ENCODE results near the gene CNTF. TPM values are rescaled to one million over a fixed set of nuclear protein-coding genes. Genes with fewer than 3 reads are reported as not detected.

The CNTF gene
- total and polyA plus RNA-seq, 2 of the 4 experiments (the other 2 are of a cell fraction), result 1.2 to 2.3 TPM

DNA sequence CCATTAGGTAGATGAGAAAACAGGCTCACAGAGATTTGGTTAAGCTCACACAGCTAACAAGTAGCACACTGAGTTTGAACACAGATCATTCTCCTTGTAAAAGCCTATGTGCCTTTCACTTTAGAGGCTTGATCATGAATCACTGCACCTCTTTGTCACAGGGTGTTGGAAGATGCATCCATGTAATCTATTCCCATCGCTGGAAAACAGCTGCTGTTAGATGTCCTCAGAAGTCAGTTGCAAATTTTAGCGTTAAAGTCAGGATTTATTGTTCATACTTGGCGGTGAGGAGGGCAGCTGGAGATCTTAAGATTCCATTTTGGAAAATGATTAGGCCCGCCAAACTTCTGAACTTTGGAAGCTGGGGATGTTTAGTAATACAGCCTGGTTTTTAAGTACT, 2.6 kb downstream of the CNTF start:
- no peak overlapping the region for H3K4me2 ChIP-seq (ENCODE audit: low read depth, low read length)
- intact Hi-C loops (cut with micrococcal nuclease), result no loop called here
- CTCF ChIA-PET, result no interaction called here

More for the DNA sequence above, 2.6 kb downstream of the CNTF start:
- POLR2A ChIA-PET (ENCODE audit: unreplicated experiment), result no interaction called here
- peak overlapping the region; percentile 15; the same call in 1 of the 2 replicates for H3K14ac ChIP-seq (replicated peaks; ENCODE audit: low read depth, low read length)
- H3K36me3 ChIP-seq (ENCODE audit: control insufficient read depth, insufficient read depth, low read length), result peaks cover 9% of the 10 kb centered on the region
- BruUV-seq (replicated peaks), result no TSS peak
- 0 out of 2 replicates have a peak overlapping the region, but pooled peaks have one; percentile 30 for H2BK20ac ChIP-seq (ENCODE audit: low read depth, low read length)
- H2BK120ac ChIP-seq (ENCODE audit: low read depth, low read length), result 0 out of 2 replicates have a peak overlapping the region, but pooled peaks have one; percentile 30
- peak overlapping the region; percentile 51; the same call in 1 of the 2 replicates for H3K23ac ChIP-seq (ENCODE audit: low read depth, low read length)
- no peak overlapping the region for H3K27ac ChIP-seq (ENCODE audit: insufficient read depth, low read length)
- H2BK5ac ChIP-seq (ENCODE audit: low read depth, low read length, poor library complexity, severe bottlenecking), result peak overlapping the region; percentile 97
- DNase-seq (peak; percentile 4), ATAC-seq (ENCODE audit: low read depth) (no peak)
- H3K4me1 ChIP-seq (ENCODE audit: control insufficient read depth, insufficient read depth, low read length), result peaks cover 22% of the 10 kb centered on the region
- dilution Hi-C loops (cut with HindIII; ENCODE audit: low sequenced_read_pairs, unreplicated experiment), result no loop called here
- H4K5ac ChIP-seq (ENCODE audit: low read depth, low read length), result peak overlapping the region; percentile 3; the same call in 1 of the 2 replicates
- H2AK9ac ChIP-seq (replicated peaks; ENCODE audit: low read depth, low read length, poor library complexity), result no peak overlapping the region
- 80% methylated on average over 1 of the region's 4 CpGs; no CpG with 5 or more reads in 1 of the 2 experiments for WGBS, 2 experiments (ENCODE audit: extremely low coverage in 2 of 2, insufficient read length in 1 of 2)
- H3K4ac ChIP-seq (ENCODE audit: low read depth, low read length), result peak overlapping the region; percentile 55; the same call in 1 of the 2 replicates
- H3K18ac ChIP-seq (ENCODE audit: low read depth, low read length), result peak overlapping the region; percentile 34; the same call in 1 of the 2 replicates
- no peaks in the 10 kb centered on the region for H4K20me1 ChIP-seq (ENCODE audit: insufficient read depth, low read length)
- H3K79me1 ChIP-seq (ENCODE audit: low read depth in 1 of 2, low read length in 2 of 2), result peaks cover 31 to 64% of the 10 kb centered on the region in 2 experiments
- H3K9me3 ChIP-seq (ENCODE audit: control insufficient read depth, insufficient read depth, low read length), result no peaks in the 10 kb centered on the region
- H3K27me3 ChIP-seq (ENCODE audit: control insufficient read depth, insufficient read depth, low read length), result no peaks in the 10 kb centered on the region
- H3K9me1 ChIP-seq (ENCODE audit: insufficient read depth, low read length), result peaks cover 22% of the 10 kb centered on the region
- no peak overlapping the region for H3K56ac ChIP-seq (ENCODE audit: extremely low read depth, insufficient read depth, low read length)
- H4K8ac ChIP-seq (ENCODE audit: low read depth in 2 of 2, low read length in 2 of 2), result peak overlapping the region in 1 of 2 experiments; percentile 19; a peak in 2 of 4 replicates
- H3K4me3 ChIP-seq (ENCODE audit: insufficient read depth, low read depth, low read length), result no peak overlapping the region
- in situ Hi-C loops (cut with MboI; ENCODE audit: low sequenced_read_pairs), result loop anchor here (5.0 kb wide), 1 partner anchor 48 kb away; the partner anchor contains the start of genes LPXN and ZFP91
- H3K9ac ChIP-seq (ENCODE audit: low read depth, low read length), result no peak overlapping the region
- no peak overlapping the region for H2AFZ ChIP-seq (replicated peaks; ENCODE audit: low read length, poor library complexity)
- H2BK15ac ChIP-seq (ENCODE audit: low read depth, low read length), result no peak overlapping the region
- no peak overlapping the region for H2AK5ac ChIP-seq (ENCODE audit: low read depth, low read length)
- TF ChIP-seq MXI1 (IDR thresholded peaks at IDR 0.05; ENCODE audit: borderline replicate concordance, low read depth, low read length) (no peak), SMC3 (IDR thresholded peaks at IDR 0.05; ENCODE audit: low read depth, low read length) (no peak), CHD1 (IDR thresholded peaks at IDR 0.05; ENCODE audit: low read depth, low read length) (no peak), NFE2L2 (IDR thresholded peaks at IDR 0.05; ENCODE audit: low read depth, low read length) (no peak), MAZ (IDR thresholded peaks at IDR 0.05; ENCODE audit: borderline replicate concordance, low read depth, low read length) (no peak), FOS (IDR thresholded peaks at IDR 0.05; ENCODE audit: low read depth, low read length) (no peak), USF2 (IDR thresholded peaks at IDR 0.05; ENCODE audit: low read depth, low read length) (no peak), BHLHE40 (IDR thresholded peaks at IDR 0.05; ENCODE audit: low read depth, low read length) (no peak), CEBPB (IDR thresholded peaks at IDR 0.05; ENCODE audit: low read depth, low read length) (no peak), RCOR1 (IDR thresholded peaks at IDR 0.05; ENCODE audit: insufficient replicate concordance, low read length) (no peak), RFX5 (IDR thresholded peaks at IDR 0.05; ENCODE audit: low read depth, low read length) (no peak), POLR2A (IDR thresholded peaks at IDR 0.05; ENCODE audit: low read depth, low read length) (no peak), RAD21 (IDR thresholded peaks at IDR 0.05; ENCODE audit: low read length) (no peak), CTCF (conservative IDR thresholded peaks at IDR 0.05; ENCODE audit: low read depth, low read length) (no peak), MAFK (IDR thresholded peaks at IDR 0.05; ENCODE audit: low read depth, low read length) (no peak), ELK1 (IDR thresholded peaks at IDR 0.05; ENCODE audit: borderline replicate concordance, low read depth, low read length) (no peak)
- H4K91ac ChIP-seq (ENCODE audit: insufficient read depth, low read depth, low read length), result no peak overlapping the region
